Measurements from ENCODE around the gene SNRNP25.

DNA sequence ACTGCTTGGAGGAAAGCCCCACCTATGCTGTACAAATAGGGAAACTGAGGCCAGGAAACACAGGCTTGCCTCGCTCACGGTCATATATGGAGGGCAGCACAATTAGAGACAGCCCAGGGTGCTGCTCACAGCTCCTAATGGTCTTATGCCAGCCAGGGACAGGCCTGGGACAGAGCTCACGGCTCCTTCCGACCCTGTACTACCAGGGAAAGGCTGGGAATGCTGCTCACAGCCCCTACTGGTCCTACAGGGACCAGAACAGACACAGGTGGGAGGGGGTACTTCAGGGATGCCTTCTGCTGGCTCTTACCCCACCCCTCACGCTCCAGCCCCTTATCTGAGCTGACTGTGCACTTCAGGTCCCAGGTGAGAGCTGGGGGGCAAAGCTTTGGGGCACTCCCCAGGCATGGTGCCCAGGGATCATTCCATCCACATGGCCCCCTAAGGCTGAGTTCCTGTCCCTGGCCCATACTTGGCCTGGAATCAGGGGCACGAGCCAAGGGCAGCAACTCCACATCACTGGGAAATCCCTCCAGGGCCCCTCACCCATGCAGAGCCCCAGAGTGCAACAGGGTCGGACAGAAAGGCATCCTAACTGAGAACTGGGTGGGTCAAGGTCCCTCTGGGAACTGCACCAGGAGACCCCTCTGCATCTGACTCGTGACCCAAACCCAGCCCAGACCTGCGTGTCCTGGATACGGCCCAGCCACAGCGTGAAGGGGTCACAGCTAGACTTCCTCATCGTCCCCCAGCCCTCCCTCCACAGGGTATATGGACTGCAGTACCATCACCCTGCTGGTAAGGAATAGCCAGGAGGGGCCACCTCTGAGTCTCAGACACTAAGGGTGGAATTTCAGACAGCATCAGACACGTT, 12.9 kb downstream of the SNRNP25 start:
- TF ChIP-seq EZH2 (IDR thresholded peaks at IDR 0.05; ENCODE audit: insufficient read depth, poor library complexity, severe bottlenecking) (no peak), EZH2phosphoT487 (IDR thresholded peaks at IDR 0.05; ENCODE audit: insufficient read depth, low read depth) (no peak)
